Right lobe of liver (tissue), 4 donors: Measurements from ENCODE around the gene DCTN5.

Source experiments
- CTCF ChIP-seq, 4 donors: fragments of 200-600 bp in 3 of 4; fragments of 450-650 bp in 1 of 4; IDR thresholded peaks; one replicate each; pipeline versions ENCODE4 v1.5.1 to v1.8.0; 2016 to 2022; ENCODE audit warnings: antibody characterized with exemption in 4 of 4, mild to moderate bottlenecking in 2 of 4
- POLR2A ChIP-seq: fragments of 450-650 bp; IDR thresholded peaks from one replicate; pipeline ENCODE4 v1.6.1; 2017; ENCODE audit warnings: antibody characterized with exemption, mild to moderate bottlenecking
- donor health status: DM: no; HTN: no; CAD: no.
- donor health status: DM: no; HTN: no; CAD: no.
- donor health status: DM: no; HTN: yes; CAD: no.

GRCh38 chr16:23704772-23705516 is 63.7 kb downstream of the DCTN5 start:
- TF ChIP-seq POLR2A (no peak), CTCF (IDR thresholded peaks at IDR 0.05) (no peak)
